ENCODE data around the gene PREX1. TPM values are rescaled to one million over a fixed set of nuclear protein-coding genes. Genes with fewer than 3 reads are reported as not detected.

Gene PREX1
- total RNA-seq, 4 donors from 2014 or later: 29.7 to 56.3 (median 46.6) TPM

- TF ChIP-seq CTCF (IDR thresholded peaks at IDR 0.05; ENCODE audit: low read depth): no peak
These were observed 136.9 kb downstream of the PREX1 start for GRCh38 chr20:48690888-48691287.

- no peak for TF ChIP-seq CTCF (IDR thresholded peaks at IDR 0.05; ENCODE audit: low read depth)
These were observed 137.8 kb downstream of the PREX1 start for GRCh38 chr20:48689874-48690571.

- no peak for TF ChIP-seq CTCF (IDR thresholded peaks at IDR 0.05; ENCODE audit: low read depth)
These were observed 138.4 kb downstream of the PREX1 start for GRCh38 chr20:48689388-48689787.

GRCh38 chr20:48688579-48688978, 139.2 kb downstream of the PREX1 start:
- TF ChIP-seq CTCF (IDR thresholded peaks at IDR 0.05; ENCODE audit: low read depth): no peak

- no peak for TF ChIP-seq CTCF (IDR thresholded peaks at IDR 0.05; ENCODE audit: low read depth)
These were observed 140.5 kb downstream of the PREX1 start for GRCh38 chr20:48687117-48687800.

GRCh38 chr20:48686238-48687116, 141.3 kb downstream of the PREX1 start:
- TF ChIP-seq CTCF (IDR thresholded peaks at IDR 0.05; ENCODE audit: low read depth): no peak

GRCh38 chr20:48685300-48685699, 142.5 kb downstream of the PREX1 start:
- TF ChIP-seq CTCF (IDR thresholded peaks at IDR 0.05; ENCODE audit: low read depth): no peak

All from subcutaneous adipose tissue (tissue), 4 donors.